Activated CD4-positive, alpha-beta T cell treated with anti-CD3 and anti-CD28 coated beads, Interleukin-2, amount 50 U/mL, for 4 hours (primary cell): Measurements from ENCODE around the gene RASSF5.

ENCODE experiments used
- DNase-seq, 2 experiments: peaks; one replicate each; pipeline ENCODE4 v3.0.0-alpha.2; 2020

Gene RASSF5

GRCh38 chr1:206507284-206508129 is at the start of gene RASSF5:
Gene RASSF5, plus strand, starts transcription at chr1:206507531. Its CDS starts 72 bp downstream, at chr1:206507603.
- peak; percentile 76 for DNase-seq

- DNase-seq: no peak
Measured at GRCh38 chr1:206459703-206460102, 47.6 kb upstream of the RASSF5 start.

GRCh38 chr1:206460836-206461426 is 46.4 kb upstream of the RASSF5 start:
- DNase-seq: no peak

- peak; percentile 75 to 81 for DNase-seq
Measured at GRCh38 chr1:206461602-206462455, 45.5 kb upstream of the RASSF5 start.

- DNase-seq: no peak
Measured at GRCh38 chr1:206463137-206463536, 44.2 kb upstream of the RASSF5 start.

GRCh38 chr1:206463911-206464310 is 43.4 kb upstream of the RASSF5 start:
- no peak for DNase-seq

- DNase-seq: no peak
Measured at GRCh38 chr1:206464456-206464964, 42.8 kb upstream of the RASSF5 start.

GRCh38 chr1:206465951-206466350 is 41.4 kb upstream of the RASSF5 start:
- no peak for DNase-seq

- DNase-seq: no peak
Measured at GRCh38 chr1:206466840-206467649, 40.3 kb upstream of the RASSF5 start.

- DNase-seq: no peak
Measured at GRCh38 chr1:206467915-206468314, 39.4 kb upstream of the RASSF5 start.

GRCh38 chr1:206468571-206468970 is 38.8 kb upstream of the RASSF5 start:
- DNase-seq: no peak

GRCh38 chr1:206469411-206469932 is 37.9 kb upstream of the RASSF5 start:
- peak; percentile 37 to 43 for DNase-seq

- DNase-seq: peak; percentile 28 to 36
Measured at GRCh38 chr1:206469933-206470691, 37.2 kb upstream of the RASSF5 start, which contains the start of gene IKBKE. Gene IKBKE, plus strand, starts transcription at chr1:206470476. Its CDS starts 2,752 bp downstream, at chr1:206473228.

- DNase-seq: no peak
Measured at GRCh38 chr1:206470692-206471414, 36.5 kb upstream of the RASSF5 start.

GRCh38 chr1:206471415-206471801 is 35.9 kb upstream of the RASSF5 start:
- DNase-seq: no peak

- DNase-seq: no peak
Measured at GRCh38 chr1:206472024-206472423, 35.3 kb upstream of the RASSF5 start.

- no peak for DNase-seq
Measured at GRCh38 chr1:206472454-206472853, 34.9 kb upstream of the RASSF5 start.

GRCh38 chr1:206472886-206473285 is 34.4 kb upstream of the RASSF5 start:
- DNase-seq: no peak

GRCh38 chr1:206476058-206476457 is 31.3 kb upstream of the RASSF5 start:
- no peak for DNase-seq

GRCh38 chr1:206476591-206476990 is 30.7 kb upstream of the RASSF5 start:
- DNase-seq: no peak
